ENCODE measurements around the gene SGCG.

DNA sequence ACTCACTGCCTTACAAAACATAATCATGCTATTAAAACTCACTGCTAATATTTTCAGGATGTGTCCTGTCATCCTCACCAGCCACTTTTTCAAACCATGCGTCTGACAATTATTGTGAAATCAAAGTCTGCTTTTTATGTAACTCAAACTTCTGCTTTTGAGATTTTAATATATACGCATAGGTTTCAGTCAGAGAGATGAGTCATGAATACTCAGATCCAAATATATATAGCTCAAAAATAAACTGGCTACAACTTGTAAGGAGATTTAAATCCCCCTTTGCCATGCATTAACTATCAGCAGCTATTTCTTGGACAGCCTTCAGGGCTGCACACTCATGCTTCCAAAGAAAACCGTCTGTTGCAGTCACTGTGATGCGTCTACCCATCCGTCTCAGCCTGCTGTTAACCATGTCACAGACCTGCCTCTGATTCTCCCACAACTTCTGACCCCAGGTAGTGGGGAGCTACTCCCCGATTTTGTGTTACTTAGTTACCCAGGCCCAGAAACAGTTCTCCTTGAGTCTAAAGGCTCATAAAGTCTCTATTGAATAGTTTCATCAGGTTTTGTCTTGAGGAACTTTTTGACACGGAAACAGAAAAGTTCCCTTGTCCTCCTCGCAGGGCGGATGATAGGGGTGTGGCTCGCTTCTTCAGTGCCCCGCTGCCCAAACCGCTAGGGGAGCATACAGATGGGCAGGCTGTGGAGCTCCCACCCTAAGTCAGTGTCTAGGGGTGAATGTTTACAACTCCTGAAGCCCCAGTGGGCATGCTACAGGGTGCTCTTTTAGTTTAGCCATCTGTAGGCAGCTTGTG lies 33.8 kb upstream of the SGCG start:
- TF ChIP-seq CTCF (IDR thresholded peaks at IDR 0.05) (no peak), POLR2A (IDR thresholded peaks at IDR 0.05) (no peak)
